Kidney (tissue), 14 donors: ENCODE measurements around the gene FGD2. TPM values are rescaled to one million over a fixed set of nuclear protein-coding genes. Genes with fewer than 3 reads are reported as not detected.

Experiments used
- DNase-seq, 5 donors: peaks; one replicate each; pipeline ENCODE4 v3.0.0-alpha.2; 2013 to 2020
- FAIRE-seq: peaks from 2 replicates; lab custom pipeline; 2012; peaks lifted over from hg19 to GRCh38; lab: Jason Lieb, UNC
- H3K27ac ChIP-seq, 2 donors: one replicate each; pipeline ENCODE4 v1.7.0; 2013; ENCODE audit warnings: low read depth in 2 of 2, low read length in 2 of 2, inconsistent platforms in 1 of 2
- H3K27me3 ChIP-seq: one replicate; pipeline ENCODE4 v1.7.1; 2013; ENCODE audit warnings: low read length, inconsistent platforms; ENCODE audit not compliant: control insufficient read depth, insufficient read depth
- H3K36me3 ChIP-seq, 3 donors: one replicate each; pipeline versions ENCODE4 v1.7.0 to v1.7.1; 2013; ENCODE audit warnings: low read length in 3 of 3, control low read depth in 1 of 3, inconsistent platforms in 1 of 3; ENCODE audit not compliant: insufficient read depth in 3 of 3, control insufficient read depth in 2 of 3
- H3K4me1 ChIP-seq, 3 donors: one replicate each; pipeline versions ENCODE4 v1.7.0 to v1.7.1; 2013; ENCODE audit warnings: low read length in 3 of 3, inconsistent platforms in 1 of 3, low read depth in 1 of 3; ENCODE audit not compliant: control insufficient read depth in 2 of 3, insufficient read depth in 2 of 3
- H3K4me3 ChIP-seq, 3 donors: one replicate each; pipeline versions ENCODE4 v1.7.0 to v1.8.1; 2013; ENCODE audit warnings: low read length in 3 of 3, control low read depth in 1 of 3, inconsistent platforms in 1 of 3
- H3K9ac ChIP-seq, 3 donors: one replicate each; pipeline versions ENCODE4 v1.7.0 to v1.7.1; 2013; ENCODE audit warnings: low read length in 3 of 3, control low read depth in 1 of 3, inconsistent platforms in 1 of 3
- H3K9me3 ChIP-seq, 3 donors: one replicate each; pipeline versions ENCODE4 v1.7.0 to v1.7.1; 2013; ENCODE audit warnings: low read length in 3 of 3, control low read depth in 1 of 3, inconsistent platforms in 1 of 3; ENCODE audit not compliant: control insufficient read depth in 2 of 3, insufficient read depth in 1 of 3
- CTCF ChIP-seq: IDR thresholded peaks from 3 replicates; pipeline ENCODE4 v1.5.1; 2012; ENCODE audit warnings: mild to moderate bottlenecking, moderate library complexity, borderline replicate concordance; ENCODE audit not compliant: insufficient read depth; ENCODE audit errors: extremely low read depth
- intact Hi-C: fragments of 100-400 bp; cut with DNase I; formaldehyde crosslinking; loops from one replicate; pipeline ENCODE4 v1.11.1; 2022
- polyA plus RNA-seq: library from polyadenylated mRNA; stranded (reverse); fragments of 350-450 nt; fragmentation: Illumina TruSeq; extraction: RNeasy Lipid Tissue Mini Kit (QIAGEN cat#74804); gene quantifications from one replicate; pipeline ENCODE4 v1.2.3, GENCODE V29; 2014; ENCODE audit warnings: low read depth, low replicate concordance; ENCODE audit not compliant: insufficient read depth
- total RNA-seq: library from RNA; stranded (reverse); fragmentation: NEBNext Ultra II Directional; extraction: Animal tissue kit (Norgen Biotek cat#: 25700); gene quantifications from one replicate; pipeline ENCODE4 v1.2.1, GENCODE V29; 2021
- donor health status: control.
- donor health status: control.
- donor health status: control.
- donor health status: control.
- donor health status: control.
- donor health status: DM: yes; HTN: yes; CAD: no.
- donor health status: Normal renal cell carcinoma (clear cell type).

Gene FGD2
- total and polyA plus RNA-seq, 2 donors from 2014 or later: 0.97 to 49.5 TPM

- Histone ChIP-seq H3K4me1 (peaks cover 0 to 18% (median 0%) of the 10 kb centered on the region in 3 donors), H3K27ac (no peak overlapping the region), H3K27me3 (no peaks in the 10 kb centered on the region), H3K36me3 (peaks cover 0 to 47% (median 39%) of the 10 kb centered on the region in 3 donors), H3K9me3 (no peaks in the 10 kb centered on the region), H3K4me3 (no peak overlapping the region), H3K9ac (no peak overlapping the region)
- FAIRE-seq (no peak), DNase-seq (no peak)
- intact Hi-C loops: no loop called here
- TF ChIP-seq CTCF: no peak
Observed at GRCh38 chr6:36978421-36979346, 26.8 kb upstream of the FGD2 start.

DNA sequence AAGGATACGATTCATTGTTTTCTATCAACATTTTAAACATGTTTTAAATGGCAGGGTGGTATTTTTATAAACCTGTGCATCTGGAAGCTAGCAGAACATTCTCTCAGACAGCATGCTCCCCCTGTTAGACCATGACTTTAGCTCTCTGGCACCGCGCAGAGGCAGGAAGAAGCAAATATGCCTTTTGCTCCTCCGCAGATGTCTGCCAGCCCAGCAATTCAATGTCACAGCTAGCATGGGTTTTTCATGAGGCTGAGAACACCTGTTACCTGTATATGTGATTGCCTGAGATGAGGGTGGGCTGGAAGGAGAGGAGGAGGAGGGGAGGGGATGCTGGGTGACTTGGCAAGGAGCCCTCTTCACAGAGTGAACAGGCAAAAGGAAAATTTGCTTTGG, 26.1 kb upstream of the FGD2 start:
- FAIRE-seq (no peak), DNase-seq (peak in 3 of 5 donors; percentile 49 to 75 (median 70))

GRCh38 chr6:36980129-36980528, 25.3 kb upstream of the FGD2 start:
- intact Hi-C loops: no loop called here
- H3K4me3 ChIP-seq: no peak overlapping the region
- DNase-seq (no peak), FAIRE-seq (no peak)
- H3K27me3 ChIP-seq: no peaks in the 10 kb centered on the region
- no peaks in the 10 kb centered on the region for H3K9me3 ChIP-seq
- H3K9ac ChIP-seq: no peak overlapping the region
- peaks cover 0 to 28% (median 8%) of the 10 kb centered on the region in 3 donors for H3K4me1 ChIP-seq
- TF ChIP-seq CTCF: no peak
- peaks cover 0 to 37% (median 28%) of the 10 kb centered on the region in 3 donors for H3K36me3 ChIP-seq
- H3K27ac ChIP-seq: no peak overlapping the region

More for the DNA sequence above, 26.1 kb upstream of the FGD2 start:
- Histone ChIP-seq H3K27me3 (no peaks in the 10 kb centered on the region), H3K9ac (no peak overlapping the region), H3K36me3 (peaks cover 0 to 43% (median 35%) of the 10 kb centered on the region in 3 donors), H3K4me3 (no peak overlapping the region), H3K9me3 (no peaks in the 10 kb centered on the region), H3K27ac (no peak overlapping the region), H3K4me1 (peaks cover 0 to 24% (median 4%) of the 10 kb centered on the region in 3 donors)
- TF ChIP-seq CTCF: peak; percentile 44
- intact Hi-C loops: no loop called here
